Thyroid gland (tissue), 4 donors: ENCODE results near the gene PTPRC. TPM values are rescaled to one million over a fixed set of nuclear protein-coding genes. Genes with fewer than 3 reads are reported as not detected.

Experiments
- DNase-seq, 2 donors: peaks; one replicate each; pipeline ENCODE4 v3.0.0-alpha.2; 2019
- H3K27ac ChIP-seq, 3 donors: fragments of 200-600 bp; sonication (generic); 1 replicate in 2 of 3; 2 replicates in 1 of 3; pipeline ENCODE4 v1.5.1; 2016 to 2019; ENCODE audit warnings: mild to moderate bottlenecking in 1 of 3, moderate library complexity in 1 of 3
- H3K27me3 ChIP-seq: fragments of 200-600 bp; sonication (generic); one replicate; pipeline ENCODE4 v1.5.1; 2019
- H3K36me3 ChIP-seq, 2 donors: fragments of 200-600 bp; sonication (generic); one replicate each; pipeline ENCODE4 v1.5.1; 2016 to 2019
- H3K4me1 ChIP-seq, 2 donors: fragments of 200-600 bp; sonication (generic); one replicate each; pipeline ENCODE4 v1.5.1; 2017 to 2019
- H3K4me3 ChIP-seq, 3 donors: fragments of 200-600 bp; sonication (generic); replicated peaks in 1 of 3; 1 replicate in 2 of 3; 2 replicates in 1 of 3; pipeline ENCODE4 v1.5.1; 2016; ENCODE audit warnings: mild to moderate bottlenecking in 1 of 3
- H3K9me3 ChIP-seq: fragments of 200-600 bp; sonication (generic); one replicate; pipeline ENCODE4 v1.5.1; 2017
- CTCF ChIP-seq, 6 experiments: fragments of 200-600 bp in 3 of 6; fragments of 450-650 bp in 3 of 6; sonication (generic) in 3 of 6; IDR thresholded peaks; one replicate each; pipeline ENCODE4 v1.5.1; 2016 to 2019; ENCODE audit warnings: antibody characterized with exemption in 6 of 6, mild to moderate bottlenecking in 2 of 6, inconsistent platforms in 1 of 6, moderate library complexity in 1 of 6
- POLR2A ChIP-seq, 2 donors: fragments of 450-650 bp; IDR thresholded peaks; one replicate each; pipeline ENCODE4 v1.6.1; 2017; ENCODE audit warnings: antibody characterized with exemption in 2 of 2, mild to moderate bottlenecking in 2 of 2, moderate library complexity in 1 of 2
- WGBS, 2 donors: methylation state at CpG; one replicate each; pipeline ENCODE4 v1.1.5; 2017; 5-methylcytosine and 5-hydroxymethylcytosine counted together
- intact Hi-C: fragments of 100-400 bp; cut with DNase I; formaldehyde crosslinking; loops from one replicate; pipeline ENCODE4 v1.15.1; 2023
- total RNA-seq, 4 donors: library from RNA; depleted of rRNA; stranded (reverse); fragments of >200 nt; gene quantifications; one replicate each; pipeline ENCODE4 v1.2.3, GENCODE V29; 2016

The PTPRC gene
- total RNA-seq, 4 donors from 2014 or later: 11.5 to 23.8 (median 16.9) TPM

- WGBS, 2 donors: 79 to 86% methylated on average over 3 of the region's 3 CpGs
- Histone ChIP-seq H3K36me3 (no peaks in the 10 kb centered on the region), H3K9me3 (no peaks in the 10 kb centered on the region), H3K4me3 (no peak overlapping the region), H3K27ac (no peak overlapping the region), H3K27me3 (no peaks in the 10 kb centered on the region), H3K4me1 (no peaks in the 10 kb centered on the region)
- TF ChIP-seq CTCF (IDR thresholded peaks at IDR 0.05) (no peak), POLR2A (IDR thresholded peaks at IDR 0.05) (no peak)
- DNase-seq: no peak
- intact Hi-C loops: no loop called here
Observed at GRCh38 chr1:198627436-198628066, 11.3 kb upstream of the PTPRC start.

GRCh38 chr1:198628067-198628455 lies 10.8 kb upstream of the PTPRC start:
- Histone ChIP-seq H3K36me3 (no peaks in the 10 kb centered on the region), H3K4me3 (no peak overlapping the region), H3K27ac (no peak overlapping the region), H3K27me3 (no peaks in the 10 kb centered on the region), H3K4me1 (no peaks in the 10 kb centered on the region), H3K9me3 (no peaks in the 10 kb centered on the region)
- intact Hi-C loops: no loop called here
- DNase-seq: no peak
- TF ChIP-seq CTCF (IDR thresholded peaks at IDR 0.05) (no peak), POLR2A (IDR thresholded peaks at IDR 0.05) (no peak)

GRCh38 chr1:198629610-198630009 lies 9.2 kb upstream of the PTPRC start:
- H3K27me3 ChIP-seq: no peaks in the 10 kb centered on the region
- no peaks in the 10 kb centered on the region for H3K36me3 ChIP-seq
- no peak overlapping the region for H3K4me3 ChIP-seq
- intact Hi-C loops: no loop called here
- no peaks in the 10 kb centered on the region for H3K9me3 ChIP-seq
- no peak overlapping the region for H3K27ac ChIP-seq
- TF ChIP-seq CTCF (IDR thresholded peaks at IDR 0.05) (no peak), POLR2A (IDR thresholded peaks at IDR 0.05) (no peak)
- DNase-seq: no peak
- no peaks in the 10 kb centered on the region for H3K4me1 ChIP-seq

GRCh38 chr1:198630863-198631262 lies 8.0 kb upstream of the PTPRC start:
- DNase-seq: no peak
- Histone ChIP-seq H3K4me1 (no peaks in the 10 kb centered on the region), H3K27me3 (no peaks in the 10 kb centered on the region), H3K4me3 (no peak overlapping the region), H3K36me3 (no peaks in the 10 kb centered on the region), H3K9me3 (no peaks in the 10 kb centered on the region), H3K27ac (no peak overlapping the region)
- 96 to 97% methylated on average over 1 of the region's 1 CpG for WGBS, 2 donors
- TF ChIP-seq CTCF (IDR thresholded peaks at IDR 0.05): no peak
- intact Hi-C loops: no loop called here

GRCh38 chr1:198631292-198631691 lies 7.5 kb upstream of the PTPRC start:
- TF ChIP-seq CTCF (IDR thresholded peaks at IDR 0.05) (no peak), POLR2A (IDR thresholded peaks at IDR 0.05) (no peak)
- H3K4me1 ChIP-seq: no peaks in the 10 kb centered on the region
- H3K27ac ChIP-seq: no peak overlapping the region
- H3K36me3 ChIP-seq: no peaks in the 10 kb centered on the region
- no peak for DNase-seq
- H3K27me3 ChIP-seq: no peaks in the 10 kb centered on the region
- no peaks in the 10 kb centered on the region for H3K9me3 ChIP-seq
- intact Hi-C loops: no loop called here
- no peak overlapping the region for H3K4me3 ChIP-seq
- 97 to 98% methylated on average over 1 of the region's 1 CpG for WGBS, 2 donors
